ENCODE measurements around the gene CABS1. TPM values are rescaled to one million over a fixed set of nuclear protein-coding genes. Genes with fewer than 3 reads are reported as not detected.

The CABS1 gene
- total RNA-seq = not detected in 2 replicates

DNA sequence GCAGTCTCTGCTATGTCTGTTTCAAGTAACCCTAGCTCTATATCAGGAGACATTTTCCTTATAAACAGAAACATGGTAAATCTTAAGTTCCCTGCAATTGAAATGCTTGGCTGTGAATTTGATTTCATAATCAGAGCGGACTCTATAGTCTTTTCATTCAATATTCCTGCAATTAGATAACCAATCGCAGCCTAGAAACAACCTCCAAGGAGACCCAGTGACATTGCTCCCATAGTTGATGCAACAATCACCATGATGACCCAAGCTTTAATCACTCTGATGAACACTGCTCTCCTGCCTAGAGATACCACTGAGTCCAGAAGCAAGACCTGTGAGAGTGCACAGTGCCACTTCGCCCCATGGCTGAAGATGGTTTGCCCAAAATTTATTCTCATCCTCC lies at the start of gene CABS1:
CABS1 (plus strand) TSS at position 301 of the 400 bp plus-strand sequence; CDS start at position 360, 59 bp downstream.
- TF ChIP-seq, protein P1, sequence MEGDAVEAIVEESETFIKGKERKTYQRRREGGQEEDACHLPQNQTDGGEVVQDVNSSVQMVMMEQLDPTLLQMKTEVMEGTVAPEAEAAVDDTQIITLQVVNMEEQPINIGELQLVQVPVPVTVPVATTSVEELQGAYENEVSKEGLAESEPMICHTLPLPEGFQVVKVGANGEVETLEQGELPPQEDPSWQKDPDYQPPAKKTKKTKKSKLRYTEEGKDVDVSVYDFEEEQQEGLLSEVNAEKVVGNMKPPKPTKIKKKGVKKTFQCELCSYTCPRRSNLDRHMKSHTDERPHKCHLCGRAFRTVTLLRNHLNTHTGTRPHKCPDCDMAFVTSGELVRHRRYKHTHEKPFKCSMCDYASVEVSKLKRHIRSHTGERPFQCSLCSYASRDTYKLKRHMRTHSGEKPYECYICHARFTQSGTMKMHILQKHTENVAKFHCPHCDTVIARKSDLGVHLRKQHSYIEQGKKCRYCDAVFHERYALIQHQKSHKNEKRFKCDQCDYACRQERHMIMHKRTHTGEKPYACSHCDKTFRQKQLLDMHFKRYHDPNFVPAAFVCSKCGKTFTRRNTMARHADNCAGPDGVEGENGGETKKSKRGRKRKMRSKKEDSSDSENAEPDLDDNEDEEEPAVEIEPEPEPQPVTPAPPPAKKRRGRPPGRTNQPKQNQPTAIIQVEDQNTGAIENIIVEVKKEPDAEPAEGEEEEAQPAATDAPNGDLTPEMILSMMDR (conservative IDR thresholded peaks at IDR 0.05; ENCODE audit: low read depth, low read length) = no peak
- DNase-seq (ENCODE audit: low read depth) = no peak
- H3K4me3 ChIP-seq (ENCODE audit: low read depth, low read length) = no peak within 1 kb of the TSS

- H3K4me3 ChIP-seq (ENCODE audit: low read depth, low read length) = no peak overlapping the region
- TF ChIP-seq, protein P1 (conservative IDR thresholded peaks at IDR 0.05; ENCODE audit: low read depth, low read length) = no peak
- DNase-seq (ENCODE audit: low read depth) = no peak
These were observed 46.1 kb upstream of the CABS1 start for GRCh38 chr4:70288651-70289050.

GRCh38 chr4:70291341-70291740 lies 43.4 kb upstream of the CABS1 start:
- no peak for DNase-seq (ENCODE audit: low read depth)
- no peak overlapping the region for H3K4me3 ChIP-seq (ENCODE audit: low read depth, low read length)
- TF ChIP-seq, protein P1 (conservative IDR thresholded peaks at IDR 0.05; ENCODE audit: low read depth, low read length) = no peak

DNA sequence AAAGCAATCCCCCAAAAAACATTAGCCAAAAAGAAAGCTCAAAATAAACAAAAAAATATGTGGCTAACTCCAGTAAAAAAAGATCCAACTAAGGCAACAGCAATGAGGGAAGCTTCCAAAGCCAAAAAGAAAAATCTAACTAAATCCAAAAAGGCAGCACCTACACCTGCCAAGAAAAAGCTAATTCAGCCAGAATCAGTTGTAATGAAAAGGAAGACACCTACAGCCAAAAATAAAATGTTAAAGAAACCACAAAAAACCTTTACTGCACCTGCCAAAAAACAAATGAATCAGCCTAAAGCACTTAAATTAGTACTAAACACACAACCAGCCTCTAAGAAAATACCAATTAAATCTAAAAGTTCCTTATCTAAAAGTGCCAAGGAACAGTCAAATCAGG lies 37.2 kb upstream of the CABS1 start:
- no peak for DNase-seq (ENCODE audit: low read depth)
- TF ChIP-seq, protein P1 (conservative IDR thresholded peaks at IDR 0.05; ENCODE audit: low read depth, low read length) = no peak
- no peak overlapping the region for H3K4me3 ChIP-seq (ENCODE audit: low read depth, low read length)

DNA sequence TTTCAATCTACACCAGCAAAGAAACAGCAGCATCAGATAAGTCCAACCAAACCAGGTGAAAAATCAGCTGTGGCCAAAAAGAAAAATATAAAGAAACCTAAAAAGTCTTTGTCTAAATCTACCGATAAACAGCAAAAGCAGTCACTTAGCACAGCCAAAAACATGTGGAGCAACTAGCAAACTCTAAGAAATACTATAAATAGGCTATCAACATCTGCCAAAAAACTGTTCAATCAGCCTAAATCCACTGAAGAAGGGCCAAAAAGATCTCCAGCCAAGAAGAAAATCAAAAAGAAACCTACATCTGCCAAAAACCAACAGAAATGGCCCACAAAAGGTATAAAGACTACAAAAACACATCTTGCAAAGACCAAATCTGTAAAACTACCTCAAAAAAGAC lies 36.7 kb upstream of the CABS1 start:
- DNase-seq (ENCODE audit: low read depth) = no peak
- TF ChIP-seq, protein P1 (conservative IDR thresholded peaks at IDR 0.05; ENCODE audit: low read depth, low read length) = no peak
- H3K4me3 ChIP-seq (ENCODE audit: low read depth, low read length) = no peak overlapping the region

- no peak for DNase-seq (ENCODE audit: low read depth)
- no peak overlapping the region for H3K4me3 ChIP-seq (ENCODE audit: low read depth, low read length)
- TF ChIP-seq, protein P1 (conservative IDR thresholded peaks at IDR 0.05; ENCODE audit: low read depth, low read length) = no peak
These were observed 35.1 kb upstream of the CABS1 start for GRCh38 chr4:70299643-70300042.

DNA sequence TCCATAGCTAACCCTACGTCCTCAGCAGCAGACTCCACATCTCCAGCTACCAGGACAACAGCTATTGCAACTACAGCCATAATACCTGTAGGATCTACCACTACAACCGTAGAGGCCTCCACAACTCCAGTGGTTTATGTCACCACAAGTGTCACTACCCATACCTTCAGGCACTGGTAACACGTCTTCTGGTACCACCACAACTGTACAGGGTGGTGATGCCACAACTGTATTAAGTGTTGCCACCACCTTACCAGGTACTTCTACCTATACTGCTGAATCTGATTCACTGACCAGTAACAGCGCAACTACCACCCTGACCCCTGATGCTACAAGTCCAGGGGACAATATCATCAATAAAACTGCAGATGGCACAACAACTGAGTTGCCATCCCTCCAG lies 34.6 kb upstream of the CABS1 start:
- H3K4me3 ChIP-seq (ENCODE audit: low read depth, low read length) = no peak overlapping the region
- TF ChIP-seq, protein P1 (conservative IDR thresholded peaks at IDR 0.05; ENCODE audit: low read depth, low read length) = no peak
- no peak for DNase-seq (ENCODE audit: low read depth)
